Ovary (tissue), 9 donors: ENCODE results near the gene HNRNPUL1. TPM values are rescaled to one million over a fixed set of nuclear protein-coding genes. Genes with fewer than 3 reads are reported as not detected.

ENCODE experiments used
- DNase-seq, 5 donors: peaks; one replicate each; pipeline ENCODE4 v3.0.0-alpha.2; 2019 to 2020
- H3K27ac ChIP-seq, 2 donors: fragments of 200-600 bp; one replicate each; pipeline versions ENCODE4 v1.5.1 to v1.8.0; 2019 to 2022
- H3K27me3 ChIP-seq: fragments of 200-600 bp; one replicate; pipeline ENCODE4 v1.8.0; 2022
- H3K36me3 ChIP-seq: fragments of 200-600 bp; sonication (generic); one replicate; pipeline ENCODE4 v1.5.1; 2019
- H3K4me1 ChIP-seq: one replicate; pipeline ENCODE4 v1.8.1; 2013; ENCODE audit warnings: mild to moderate bottlenecking, moderate library complexity; ENCODE audit not compliant: insufficient read depth
- H3K4me3 ChIP-seq: fragments of 200-600 bp; sonication (generic); one replicate; pipeline ENCODE4 v1.5.1; 2017
- H3K9me3 ChIP-seq, 2 donors: fragments of 200-600 bp in 1 of 2; sonication (generic) in 1 of 2; one replicate each; pipeline versions ENCODE4 v1.5.1 to v1.8.1; 2013 to 2019; ENCODE audit warnings: mild to moderate bottlenecking in 1 of 2, moderate library complexity in 1 of 2
- EP300 ChIP-seq: sonication (generic); formaldehyde crosslinking; IDR thresholded peaks from one replicate; pipeline ENCODE4 v1.6.1; 2017; ENCODE audit warnings: antibody characterized with exemption
- POLR2A ChIP-seq: fragments of 450-650 bp; IDR thresholded peaks from one replicate; pipeline ENCODE4 v1.6.1; 2017; ENCODE audit warnings: antibody characterized with exemption, mild to moderate bottlenecking, moderate library complexity
- WGBS, 3 donors: extraction: QIAGEN DNeasy Blood & Tissue Kit in 1 of 3; methylation state at CpG; one replicate each; pipeline versions ENCODE4 v1.1.5 to v1.1.7; 2013 to 2017; 5-methylcytosine and 5-hydroxymethylcytosine counted together
- intact Hi-C, 4 donors: fragments of 100-400 bp; cut with DNase I; formaldehyde crosslinking; loops; one replicate each; pipeline versions ENCODE4 v1.11.0 to v1.15.1; 2022 to 2023
- polyA plus RNA-seq, 2 donors: library from polyadenylated mRNA; stranded (reverse); fragments of 200-250 nt in 1 of 2; fragments of 350-450 nt in 1 of 2; fragmentation: Illumina TruSeq in 1 of 2; extraction: RNeasy Lipid Tissue Mini Kit (QIAGEN cat#74804) in 1 of 2; gene quantifications; one replicate each; pipeline ENCODE4 v1.2.3, GENCODE V29; 2013 to 2014
- total RNA-seq, 7 donors: library from RNA; depleted of rRNA in 2 of 7; stranded (reverse); fragments of >200 nt in 2 of 7; fragmentation: NEBNext Ultra II Directional in 3 of 7; extraction: Animal tissue kit (Norgen Biotek cat#: 25700) in 3 of 7; gene quantifications; one replicate each; pipeline versions ENCODE4 v1.1.0 to v1.2.4, GENCODE V29; 2016 to 2023
- TF ChIP-seq, protein P1 (sequence below), 3 donors: fragments of 450-650 bp in 2 of 3; fragments of 200-600 bp in 1 of 3; IDR thresholded peaks; one replicate each; pipeline versions ENCODE4 v1.5.1 to v1.8.0; 2016 to 2022; ENCODE audit warnings: antibody characterized with exemption in 3 of 3, mild to moderate bottlenecking in 1 of 3
- donor health status: DM: no; HTN: no; CAD: no; lungs with moderate emphysema.
- donor health status: DM: no; HTN: no; CAD: no.
- donor health status: Bipolar disorder and iron deficiency.
- donor health status: DM: yes; HTN: yes; CAD: no.
- donor health status: DM: no; HTN: no; CAD: no.
- donor health status: DM: yes; HTN: yes; CAD: no.

Gene HNRNPUL1
- total and polyA plus RNA-seq, 9 donors = 102 to 259 (median 211) TPM

DNA sequence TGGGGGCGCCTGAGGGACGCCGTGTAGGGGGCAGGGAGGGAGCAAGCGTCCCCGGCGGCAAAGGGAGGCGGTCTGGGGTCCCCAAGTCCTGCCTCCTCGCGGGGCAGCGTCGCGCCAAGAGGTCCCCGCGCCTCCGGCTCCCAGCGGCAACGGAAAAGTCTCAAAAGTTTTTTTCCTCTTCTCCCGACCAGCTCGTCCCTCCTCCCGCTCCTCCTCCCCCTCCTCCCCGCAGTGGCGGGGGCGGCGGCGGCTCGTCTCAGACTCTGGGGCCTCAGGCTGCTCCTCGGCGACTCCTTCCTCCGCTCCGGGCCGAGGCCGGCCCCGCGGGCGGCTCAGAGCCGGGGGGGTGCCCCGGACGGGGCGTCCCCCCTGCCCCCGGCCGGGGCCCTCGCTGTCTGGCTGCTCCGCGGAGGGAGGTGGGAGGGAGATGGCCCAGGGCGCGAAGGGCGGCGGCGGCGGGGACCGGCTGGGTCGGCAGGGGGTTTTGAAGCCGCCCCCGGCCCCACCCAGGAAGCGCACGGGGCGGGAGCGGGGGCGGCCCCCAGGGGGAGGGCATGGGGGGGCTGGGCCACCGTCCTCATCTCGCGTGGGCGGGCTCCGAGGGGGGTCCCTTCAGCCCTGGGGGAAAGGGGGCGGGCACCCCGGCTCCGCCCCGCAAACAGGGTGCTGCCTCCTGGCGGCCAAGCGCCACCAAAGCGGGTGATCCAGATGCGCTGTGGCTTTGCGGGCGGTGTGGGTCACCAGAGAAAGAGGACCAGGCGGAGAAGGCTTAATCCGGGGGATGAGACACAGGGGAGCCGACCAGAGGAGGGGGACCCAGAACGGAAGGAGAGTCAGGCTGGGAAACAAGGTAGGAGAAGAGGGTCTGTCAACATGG is 89.5 kb downstream of the HNRNPUL1 start, which contains the start of gene TGFB1:
Gene TGFB1, minus strand, starts transcription at position 457 of the 877 bp plus-strand sequence. CDS start 878 bp downstream, outside the sequence.
- peak within 1 kb of the TSS; percentile 60 for H3K4me3 ChIP-seq
- DNase-seq = peak; percentile 80 to 89 (median 87)
- no peaks in the 10 kb centered on the region for H3K27me3 ChIP-seq
- no peaks in the 10 kb centered on the region for H3K9me3 ChIP-seq
- H3K36me3 ChIP-seq = no peaks in the 10 kb centered on the region
- TF ChIP-seq POLR2A (peak; percentile 57), EP300 (no peak)
- TF ChIP-seq, protein P1, sequence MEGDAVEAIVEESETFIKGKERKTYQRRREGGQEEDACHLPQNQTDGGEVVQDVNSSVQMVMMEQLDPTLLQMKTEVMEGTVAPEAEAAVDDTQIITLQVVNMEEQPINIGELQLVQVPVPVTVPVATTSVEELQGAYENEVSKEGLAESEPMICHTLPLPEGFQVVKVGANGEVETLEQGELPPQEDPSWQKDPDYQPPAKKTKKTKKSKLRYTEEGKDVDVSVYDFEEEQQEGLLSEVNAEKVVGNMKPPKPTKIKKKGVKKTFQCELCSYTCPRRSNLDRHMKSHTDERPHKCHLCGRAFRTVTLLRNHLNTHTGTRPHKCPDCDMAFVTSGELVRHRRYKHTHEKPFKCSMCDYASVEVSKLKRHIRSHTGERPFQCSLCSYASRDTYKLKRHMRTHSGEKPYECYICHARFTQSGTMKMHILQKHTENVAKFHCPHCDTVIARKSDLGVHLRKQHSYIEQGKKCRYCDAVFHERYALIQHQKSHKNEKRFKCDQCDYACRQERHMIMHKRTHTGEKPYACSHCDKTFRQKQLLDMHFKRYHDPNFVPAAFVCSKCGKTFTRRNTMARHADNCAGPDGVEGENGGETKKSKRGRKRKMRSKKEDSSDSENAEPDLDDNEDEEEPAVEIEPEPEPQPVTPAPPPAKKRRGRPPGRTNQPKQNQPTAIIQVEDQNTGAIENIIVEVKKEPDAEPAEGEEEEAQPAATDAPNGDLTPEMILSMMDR (IDR thresholded peaks at IDR 0.05) = peak; percentile 80 to 91 (median 89)
- peaks cover 12% of the 10 kb centered on the region for H3K4me1 ChIP-seq
- H3K27ac ChIP-seq = peak within 1 kb of the TSS; percentile 65 to 77
- WGBS, 3 donors = 0 to 1% (median 1%) methylated on average over 53 to 78 of the region's 78 CpGs
- intact Hi-C loops = loop anchor here in 2 of 4 donors (2.0 to 5.0 kb wide), 2 partner anchors 29 to 41 kb away; partner anchors contain the start of gene CCDC97 (in 1 of the 2)

DNA sequence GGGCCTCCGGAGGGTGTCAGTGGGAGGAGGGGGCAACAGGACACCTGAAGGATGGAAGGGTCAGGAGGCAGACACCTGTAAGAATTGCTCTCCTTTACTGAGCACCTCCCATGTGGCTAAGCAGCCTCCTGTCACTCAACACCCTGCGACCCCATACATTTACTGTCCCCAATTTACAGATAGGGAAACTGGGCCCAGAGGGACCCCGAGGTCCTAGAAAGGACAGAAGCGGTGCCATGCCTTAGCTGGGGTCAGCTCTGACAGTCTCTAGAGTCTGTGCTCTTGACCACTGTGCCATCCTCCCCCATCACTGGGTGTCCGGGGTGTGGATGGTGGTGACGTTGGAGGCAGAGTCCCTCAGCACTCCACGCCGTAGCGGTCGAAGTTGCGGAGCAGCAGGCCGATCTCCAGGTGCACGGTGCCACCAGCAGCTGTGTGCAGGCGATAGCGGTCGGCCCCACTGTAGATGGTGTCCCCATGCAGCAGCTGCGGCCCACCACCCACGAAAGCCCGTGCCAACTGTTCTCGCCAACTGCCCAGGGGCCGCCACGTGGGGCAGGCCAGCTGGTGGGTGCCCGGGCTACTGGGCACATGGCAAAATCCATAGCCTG is 90.3 kb downstream of the HNRNPUL1 start:
- TF ChIP-seq EP300 = no peak
- TF ChIP-seq POLR2A = no peak
- 85 to 90% (median 86%) methylated on average over 23 of the region's 23 CpGs for WGBS, 3 donors
- Histone ChIP-seq H3K4me3 (peak overlapping the region; percentile 60), H3K27me3 (no peaks in the 10 kb centered on the region), H3K4me1 (peaks cover 12% of the 10 kb centered on the region), H3K27ac (peak overlapping the region; percentile 65 to 73), H3K36me3 (no peaks in the 10 kb centered on the region), H3K9me3 (no peaks in the 10 kb centered on the region)
- DNase-seq = peak in 4 of 5 donors; percentile 42 to 56 (median 56)
- intact Hi-C loops = loop anchor here in 1 of 4 donors (5.0 kb wide), 1 partner anchor 42 kb away; the partner anchor contains the start of gene CCDC97

DNA sequence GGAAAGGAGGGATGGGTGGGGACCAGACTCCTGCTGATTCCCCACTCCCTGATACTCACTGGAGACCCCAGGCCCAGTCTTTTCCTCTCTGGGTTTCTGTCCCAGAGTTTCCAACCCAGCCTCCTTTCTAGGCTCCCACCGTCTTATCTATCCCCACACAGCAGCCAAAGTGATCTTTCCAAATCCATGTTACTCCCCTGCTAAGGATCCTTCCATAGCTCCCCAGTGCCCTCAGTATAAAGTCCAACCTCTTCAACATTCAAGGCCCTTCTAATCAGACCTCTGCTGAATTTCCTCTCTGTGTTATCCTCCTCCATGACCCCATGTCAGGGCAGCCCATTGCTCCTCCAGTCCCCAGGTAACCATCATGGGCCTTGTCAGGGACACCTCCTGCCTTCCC is 90.9 kb downstream of the HNRNPUL1 start:
- Histone ChIP-seq H3K27me3 (no peaks in the 10 kb centered on the region), H3K36me3 (no peaks in the 10 kb centered on the region), H3K9me3 (no peaks in the 10 kb centered on the region), H3K27ac (no peak overlapping the region), H3K4me1 (peaks cover 11% of the 10 kb centered on the region), H3K4me3 (no peak overlapping the region)
- no peak for DNase-seq
- no peak for TF ChIP-seq POLR2A
- no peak for TF ChIP-seq EP300
- TF ChIP-seq, protein P1 (IDR thresholded peaks at IDR 0.05) = no peak
- WGBS, 3 donors = 85 to 97% (median 96%) methylated on average over 1 of the region's 1 CpG
- intact Hi-C loops = no loop called here

DNA sequence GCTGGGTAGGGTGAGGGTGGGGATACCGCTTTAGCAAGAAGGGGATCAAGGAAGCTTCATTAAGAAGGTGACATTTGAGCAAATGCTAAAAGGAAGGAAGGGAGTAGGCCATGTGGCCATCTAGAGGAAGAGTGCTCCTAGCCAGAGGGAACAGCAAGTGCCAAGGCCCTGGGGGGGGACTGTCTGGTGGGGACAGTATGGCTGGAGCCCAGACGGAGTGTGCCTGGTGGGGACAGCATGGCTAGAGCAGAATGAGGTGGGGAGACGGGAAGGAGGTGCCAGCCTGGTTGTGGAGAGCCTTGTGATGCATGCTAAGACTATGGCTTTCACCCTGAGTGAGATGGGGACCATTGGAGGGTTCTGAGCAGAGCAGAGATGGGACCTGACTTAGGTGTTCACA is 91.6 kb downstream of the HNRNPUL1 start:
- no peaks in the 10 kb centered on the region for H3K36me3 ChIP-seq
- no peak for DNase-seq
- 78 to 90% (median 88%) methylated on average over 3 of the region's 3 CpGs for WGBS, 3 donors
- H3K4me1 ChIP-seq = peaks cover 10% of the 10 kb centered on the region
- TF ChIP-seq POLR2A = no peak
- H3K27me3 ChIP-seq = no peaks in the 10 kb centered on the region
- no peak overlapping the region for H3K27ac ChIP-seq
- intact Hi-C loops = no loop called here
- H3K4me3 ChIP-seq = no peak overlapping the region
- no peaks in the 10 kb centered on the region for H3K9me3 ChIP-seq

DNA sequence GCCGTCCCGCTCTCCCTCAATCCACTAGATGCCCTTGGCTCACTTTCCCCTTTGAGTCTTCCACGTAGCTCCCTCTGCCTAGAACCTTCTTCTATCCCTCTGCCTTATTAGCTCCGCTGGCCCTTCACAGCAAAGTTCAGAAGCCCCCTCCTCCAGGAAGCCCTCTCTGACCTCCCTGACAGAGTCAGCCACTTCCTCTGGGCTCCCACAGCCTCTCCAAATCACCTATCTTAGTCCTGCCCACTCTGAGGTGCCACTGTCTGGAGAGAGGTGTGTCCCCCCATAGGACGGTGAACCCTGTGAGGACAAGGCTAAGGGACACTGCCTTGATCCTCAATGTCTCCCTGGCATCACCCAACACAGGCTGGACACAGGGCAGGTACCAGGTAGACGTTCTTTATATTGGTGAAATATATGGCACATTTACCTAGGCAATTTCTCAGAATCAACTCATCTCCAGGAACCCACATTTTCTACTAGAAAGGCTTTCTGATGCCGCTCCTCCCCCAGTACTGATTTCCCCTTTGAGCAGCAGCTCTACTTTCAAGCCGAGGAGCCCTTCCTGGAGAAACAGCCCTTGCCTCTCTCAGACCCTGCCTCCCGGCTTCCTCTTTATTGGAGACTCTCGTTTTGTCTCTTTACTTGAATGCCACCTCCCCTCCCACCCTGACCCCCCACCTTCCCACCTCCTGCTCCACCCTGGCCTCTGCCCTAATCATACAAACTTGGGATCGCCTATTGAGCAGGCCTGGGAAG is 93.0 kb downstream of the HNRNPUL1 start:
- Histone ChIP-seq H3K9me3 (no peaks in the 10 kb centered on the region), H3K4me3 (no peak overlapping the region), H3K27me3 (no peaks in the 10 kb centered on the region), H3K27ac (no peak overlapping the region), H3K36me3 (no peaks in the 10 kb centered on the region), H3K4me1 (peaks cover 7% of the 10 kb centered on the region)
- no peak for DNase-seq
- intact Hi-C loops = no loop called here
- TF ChIP-seq EP300 (no peak), POLR2A (no peak)
- TF ChIP-seq, protein P1 (IDR thresholded peaks at IDR 0.05) = no peak
- 84 to 91% (median 87%) methylated on average over 11 of the region's 11 CpGs for WGBS, 3 donors
